Cardiac fibroblast (primary cell): ENCODE data around the gene POPDC2.

ENCODE experiments used
- DNase-seq, 2 donors: peaks; one replicate each; pipeline versions ENCODE4 v3.0.0 to v3.0.0-alpha.2; 2010; ENCODE audit warnings: low read depth in 2 of 2
- H3K4me3 ChIP-seq, 2 donors: replicated peaks in 1 of 2; 1 replicate in 1 of 2; 2 replicates in 1 of 2; pipeline ENCODE4 v1.5.1; 2011; ENCODE audit warnings: low read depth in 2 of 2, low read length in 2 of 2, mild to moderate bottlenecking in 2 of 2, moderate library complexity in 1 of 2
- TF ChIP-seq, protein P1 (sequence below): IDR thresholded peaks from one replicate; pipeline ENCODE4 v1.5.1; 2011; ENCODE audit warnings: low read depth, mild to moderate bottlenecking, low read length, inconsistent platforms

Gene POPDC2

GRCh38 chr3:119604878-119605277 lies 55.5 kb downstream of the POPDC2 start:
- H3K4me3 ChIP-seq = no peak overlapping the region
- peak; percentile 47 to 68 for DNase-seq
- TF ChIP-seq, protein P1, sequence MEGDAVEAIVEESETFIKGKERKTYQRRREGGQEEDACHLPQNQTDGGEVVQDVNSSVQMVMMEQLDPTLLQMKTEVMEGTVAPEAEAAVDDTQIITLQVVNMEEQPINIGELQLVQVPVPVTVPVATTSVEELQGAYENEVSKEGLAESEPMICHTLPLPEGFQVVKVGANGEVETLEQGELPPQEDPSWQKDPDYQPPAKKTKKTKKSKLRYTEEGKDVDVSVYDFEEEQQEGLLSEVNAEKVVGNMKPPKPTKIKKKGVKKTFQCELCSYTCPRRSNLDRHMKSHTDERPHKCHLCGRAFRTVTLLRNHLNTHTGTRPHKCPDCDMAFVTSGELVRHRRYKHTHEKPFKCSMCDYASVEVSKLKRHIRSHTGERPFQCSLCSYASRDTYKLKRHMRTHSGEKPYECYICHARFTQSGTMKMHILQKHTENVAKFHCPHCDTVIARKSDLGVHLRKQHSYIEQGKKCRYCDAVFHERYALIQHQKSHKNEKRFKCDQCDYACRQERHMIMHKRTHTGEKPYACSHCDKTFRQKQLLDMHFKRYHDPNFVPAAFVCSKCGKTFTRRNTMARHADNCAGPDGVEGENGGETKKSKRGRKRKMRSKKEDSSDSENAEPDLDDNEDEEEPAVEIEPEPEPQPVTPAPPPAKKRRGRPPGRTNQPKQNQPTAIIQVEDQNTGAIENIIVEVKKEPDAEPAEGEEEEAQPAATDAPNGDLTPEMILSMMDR = no peak

DNA sequence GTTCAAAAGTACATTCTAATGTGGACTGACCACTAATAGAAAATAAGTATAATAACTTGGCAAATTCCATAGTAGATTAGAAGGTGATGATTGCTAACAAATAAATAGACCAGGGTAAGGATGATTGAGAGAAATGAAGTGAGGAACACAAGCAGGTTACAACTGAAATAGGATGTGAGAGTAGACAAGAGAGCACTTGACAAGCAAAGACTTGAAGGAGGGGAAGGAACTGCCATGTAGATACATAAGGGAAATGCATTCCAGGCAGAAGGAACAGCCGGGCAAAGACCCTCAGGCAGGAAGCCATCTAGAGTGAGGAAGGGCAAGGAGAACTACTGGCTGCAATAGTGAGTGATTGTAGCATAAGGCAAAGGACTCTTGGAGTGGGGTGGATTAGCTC lies 57.7 kb downstream of the POPDC2 start:
- DNase-seq = no peak
- no peak overlapping the region for H3K4me3 ChIP-seq
- TF ChIP-seq, protein P1 = no peak

DNA sequence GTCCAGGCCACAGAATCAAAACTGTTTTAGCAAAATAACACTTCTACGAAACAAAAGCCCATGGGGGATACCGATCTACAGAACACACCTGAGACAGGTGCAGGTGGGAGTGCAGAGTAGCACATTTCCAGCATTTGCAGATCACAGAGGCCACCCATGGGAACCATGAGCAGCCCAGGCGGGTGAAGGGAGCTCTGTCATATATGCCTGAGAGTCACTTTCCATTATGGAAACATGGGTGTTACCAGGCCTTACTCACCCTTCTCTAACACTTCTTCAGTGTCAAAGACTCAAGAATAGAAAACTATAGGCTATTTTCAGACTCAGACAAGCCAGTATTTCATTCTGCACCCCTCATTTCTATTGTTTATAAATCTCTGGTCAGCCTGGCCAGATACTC lies 59.2 kb downstream of the POPDC2 start:
- no peak for DNase-seq
- H3K4me3 ChIP-seq = no peak overlapping the region
- TF ChIP-seq, protein P1 = no peak

- no peak overlapping the region for H3K4me3 ChIP-seq
- DNase-seq = no peak
- TF ChIP-seq, protein P1 = peak; percentile 34
Observed at GRCh38 chr3:119600732-119601131, 59.7 kb downstream of the POPDC2 start.

DNA sequence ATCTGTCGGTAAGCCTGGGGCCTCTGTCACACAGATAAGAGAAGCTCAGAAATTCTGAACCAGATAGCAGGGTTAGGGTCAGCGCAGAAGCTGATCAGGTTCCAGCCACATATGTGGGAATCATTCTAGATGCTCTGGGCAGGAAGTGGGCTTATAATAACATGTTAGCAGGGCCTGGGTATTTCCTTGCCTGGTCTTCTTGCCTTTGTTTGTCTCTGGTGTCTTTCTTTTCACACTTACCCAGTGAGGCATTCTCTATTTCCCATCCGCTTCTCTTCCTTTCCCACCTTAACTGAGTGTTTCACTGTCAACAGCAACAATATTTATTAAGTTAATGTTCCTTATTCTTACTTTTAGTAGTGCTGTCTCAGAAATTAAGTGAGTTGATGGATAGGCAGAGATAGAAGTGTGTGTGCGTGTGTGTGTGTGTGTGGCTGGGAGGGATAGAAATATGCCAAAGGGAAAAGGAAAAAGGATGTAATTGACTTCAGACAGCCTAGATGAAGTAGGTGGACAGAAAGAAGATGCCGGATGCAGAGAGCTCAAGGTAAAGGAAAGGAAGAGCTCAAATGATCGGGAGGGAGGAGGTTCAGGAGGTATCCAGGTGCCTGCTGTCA lies 60.7 kb downstream of the POPDC2 start:
- DNase-seq = no peak
- no peak overlapping the region for H3K4me3 ChIP-seq
- TF ChIP-seq, protein P1 = no peak

- DNase-seq = no peak
- TF ChIP-seq, protein P1 = no peak
- H3K4me3 ChIP-seq = no peak overlapping the region
Observed at GRCh38 chr3:119598410-119599098, 61.8 kb downstream of the POPDC2 start.
